T-helper 2 cell (primary cell): Measurements from ENCODE around the gene BRD4.

ENCODE experiments used
- DNase-seq, 5 experiments: peaks; one replicate each; pipeline versions ENCODE4 v3.0.0 to v3.0.0-alpha.2; 2012 to 2022

BRD4 gene

GRCh38 chr19:15288146-15288963 lies 44.0 kb downstream of the BRD4 start:
- peak in 1 of 5 experiments; percentile 24 for DNase-seq

DNA sequence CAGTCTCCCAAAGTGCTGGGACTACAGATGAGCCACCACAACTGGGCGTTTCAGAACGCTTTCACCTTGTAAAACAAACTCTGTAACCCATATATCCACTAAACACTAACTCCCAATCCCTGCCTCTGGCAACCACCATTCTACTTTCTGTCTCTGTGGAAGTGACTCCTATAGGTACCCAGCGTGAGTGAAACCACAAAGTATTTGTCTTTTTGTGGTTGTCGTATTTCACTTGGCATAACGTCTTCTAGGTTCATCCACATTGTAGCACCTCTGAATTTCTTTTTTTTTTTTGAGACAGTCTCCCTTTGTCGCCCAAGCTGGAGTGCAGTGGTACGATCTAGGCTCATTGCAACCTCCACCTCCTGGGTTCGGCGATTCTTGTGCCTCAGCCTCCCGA lies 44.8 kb downstream of the BRD4 start:
- peak in 1 of 5 experiments; percentile 55 for DNase-seq

DNA sequence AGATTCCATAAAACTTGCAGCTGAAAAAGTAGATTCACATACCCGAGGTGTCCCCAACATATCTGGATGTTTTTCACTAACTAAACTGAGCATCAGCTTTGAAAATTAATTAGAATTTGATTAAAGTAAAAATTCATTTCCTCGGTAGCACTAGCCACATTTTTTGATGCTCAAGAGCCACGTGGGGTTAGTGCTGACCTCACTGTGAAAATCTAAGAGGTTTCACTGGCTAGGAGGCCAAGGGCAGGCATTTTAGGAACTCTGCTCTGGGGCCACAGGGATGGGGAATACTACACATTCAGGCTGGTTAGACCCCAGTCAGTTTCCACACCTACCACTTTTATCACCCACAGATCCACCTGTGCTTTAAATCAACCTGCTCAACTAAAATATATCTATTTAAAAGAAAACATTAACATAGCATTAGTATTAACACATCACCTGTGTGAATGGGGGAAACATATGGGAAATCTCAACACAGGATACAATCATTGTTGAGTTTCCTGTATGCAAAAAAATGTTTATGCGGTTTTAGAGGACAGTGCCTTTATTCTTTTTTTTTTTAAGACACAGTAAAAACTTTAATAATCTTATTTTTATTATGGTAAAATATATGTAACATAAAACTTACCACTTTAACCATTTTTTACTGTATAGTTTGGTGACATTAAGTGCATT lies 45.5 kb downstream of the BRD4 start:
- DNase-seq: no peak

DNA sequence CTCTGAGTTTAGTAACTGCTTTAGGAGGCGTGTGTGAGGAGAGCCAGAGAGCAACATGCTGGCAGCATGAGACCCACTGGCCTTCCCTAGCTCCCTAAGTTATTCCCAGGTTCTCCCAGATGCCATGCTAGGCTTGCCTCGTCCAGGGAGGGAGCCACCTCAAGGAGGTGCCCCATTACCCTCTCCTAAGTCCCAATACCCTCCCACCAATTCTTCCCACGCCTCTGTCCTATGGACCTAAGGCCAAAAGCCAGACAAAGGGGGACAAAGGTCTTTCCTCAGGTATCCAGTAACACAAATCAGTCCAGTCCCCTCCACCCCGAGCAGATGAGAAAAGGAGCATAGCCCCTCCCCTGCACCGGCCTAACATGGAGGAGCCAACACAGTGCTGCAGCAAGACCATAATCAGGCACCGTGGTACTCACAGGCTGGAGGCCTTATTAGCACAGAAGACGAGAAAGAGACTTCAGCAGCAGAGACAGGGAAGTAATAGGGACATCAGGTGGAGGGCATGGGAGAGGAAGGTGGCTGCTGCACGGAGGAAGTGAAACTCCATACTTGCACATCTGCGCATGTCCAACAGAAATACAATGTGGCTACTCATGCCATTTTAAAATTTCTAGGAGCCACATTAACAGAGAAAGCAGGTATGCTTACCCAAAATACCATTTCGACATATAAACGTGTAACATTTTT lies 46.3 kb downstream of the BRD4 start:
- DNase-seq: no peak

GRCh38 chr19:15284896-15285295 lies 47.4 kb downstream of the BRD4 start:
- no peak for DNase-seq

DNA sequence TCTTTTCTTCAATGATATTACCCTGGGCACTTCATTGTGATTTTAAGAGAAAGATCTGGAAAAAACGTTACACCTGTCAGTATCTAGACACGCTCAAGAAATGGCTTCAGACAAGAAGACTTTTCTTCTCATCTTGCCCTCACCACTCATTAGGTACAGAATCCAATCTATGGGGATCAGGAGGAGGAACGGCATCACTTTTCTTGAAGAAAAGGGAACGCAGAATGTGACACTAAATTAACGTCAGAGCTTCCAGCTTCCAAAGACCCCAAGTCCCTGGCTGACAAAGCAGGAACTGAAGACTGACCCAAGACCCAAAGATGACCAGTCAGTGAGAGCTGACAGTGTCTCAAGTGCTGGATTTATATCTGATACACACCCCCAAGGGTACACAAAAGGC lies 48.2 kb downstream of the BRD4 start:
- no peak for DNase-seq

- peak in 1 of 5 experiments; percentile 25 for DNase-seq
These were observed 49.0 kb downstream of the BRD4 start for GRCh38 chr19:15283141-15283883.

- no peak for DNase-seq
These were observed 50.0 kb downstream of the BRD4 start for GRCh38 chr19:15282311-15282705.

DNA sequence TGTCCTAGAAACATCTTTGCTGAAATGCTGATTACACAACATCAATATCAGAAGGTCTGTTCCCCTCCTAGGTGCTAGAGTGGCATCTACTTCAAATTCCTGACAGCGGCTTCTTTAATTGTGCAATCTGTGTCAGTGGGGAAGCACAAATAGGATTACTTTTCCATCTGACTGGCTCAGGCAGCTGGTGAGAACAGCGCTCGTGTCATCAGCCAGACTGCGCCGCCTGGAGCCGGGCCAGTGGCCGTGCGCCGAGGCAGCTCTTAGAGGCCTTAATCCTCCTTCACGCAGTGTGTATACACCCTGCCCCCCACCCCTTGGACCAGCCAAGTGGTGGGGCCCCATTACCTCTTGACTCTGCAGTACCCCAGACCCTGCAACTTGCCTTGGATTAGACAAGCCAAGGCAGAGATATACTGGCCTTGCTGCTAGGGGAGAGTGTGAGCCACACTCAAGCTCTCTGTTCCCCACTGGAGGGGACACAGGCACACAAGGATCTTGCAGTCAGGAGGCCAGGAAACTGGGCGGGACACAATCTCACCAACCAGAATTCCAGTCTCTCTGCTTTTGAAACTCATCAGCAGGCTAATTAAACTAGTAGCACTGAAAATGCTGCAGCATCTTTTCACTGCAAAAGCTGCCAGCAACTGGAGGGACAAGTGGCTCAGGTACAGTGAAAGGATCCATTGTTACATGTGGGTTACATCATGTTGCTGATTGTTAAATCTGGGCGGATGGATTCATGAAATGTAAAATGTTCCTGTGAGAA lies 51.2 kb downstream of the BRD4 start:
- no peak for DNase-seq

DNA sequence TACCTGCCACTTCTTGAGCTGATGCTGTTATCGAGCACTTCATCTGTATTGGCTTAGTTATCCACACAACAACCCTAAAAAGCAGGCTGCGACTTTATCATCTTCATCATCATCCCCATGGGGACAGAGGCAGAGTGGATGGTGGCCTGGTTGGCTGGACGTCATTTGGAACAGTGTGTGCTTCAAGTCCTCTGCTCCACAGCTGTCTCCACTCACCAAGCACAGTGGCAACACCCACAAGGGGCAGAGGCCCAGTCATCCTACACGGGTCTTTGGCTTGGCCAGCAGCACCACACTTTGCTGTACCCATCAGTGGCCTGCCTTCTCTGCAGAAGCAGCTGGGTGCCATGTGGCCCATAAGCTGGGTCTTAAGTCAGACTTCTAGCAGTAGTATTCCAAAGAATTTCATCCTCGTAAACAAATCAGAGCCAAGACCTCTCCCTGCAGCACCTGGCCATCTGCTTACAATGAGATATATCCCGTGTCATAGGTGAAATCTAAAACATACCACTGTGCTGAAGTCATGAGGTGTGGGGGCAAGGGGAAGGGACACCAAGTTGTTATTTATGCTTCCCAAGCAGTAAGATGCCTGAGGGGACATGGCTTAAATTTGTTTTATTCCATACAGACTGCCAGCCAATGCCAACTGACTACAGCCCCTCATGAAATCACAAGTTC lies 52.2 kb downstream of the BRD4 start:
- DNase-seq: no peak

DNA sequence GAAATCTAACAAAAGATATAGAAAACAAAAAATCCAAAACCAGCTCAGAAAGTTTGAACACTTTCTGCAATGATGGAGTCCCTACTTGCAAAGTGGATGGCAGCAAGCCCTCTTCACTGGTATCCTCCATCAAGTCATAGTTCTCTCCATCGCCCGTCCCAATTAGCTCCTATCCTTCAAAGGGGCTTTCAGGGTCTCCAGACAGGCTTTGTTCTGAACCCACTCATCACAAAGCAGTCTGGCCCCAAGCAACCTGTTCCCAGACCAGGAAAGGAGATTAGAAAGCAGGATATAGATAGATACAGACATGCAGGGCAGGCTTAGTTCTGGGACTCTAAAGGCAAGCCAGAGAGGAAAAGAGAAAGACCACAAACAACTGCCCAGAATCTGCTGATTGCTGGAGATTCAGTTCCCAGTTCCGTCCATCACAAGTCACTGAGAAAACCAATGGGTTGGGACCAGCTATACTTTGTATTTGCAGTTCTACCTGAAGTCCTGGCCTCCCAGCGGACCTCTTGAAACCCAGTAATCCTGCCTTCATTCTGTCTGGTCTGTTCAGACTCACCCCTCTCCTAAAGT lies 52.9 kb downstream of the BRD4 start:
- DNase-seq: no peak

DNA sequence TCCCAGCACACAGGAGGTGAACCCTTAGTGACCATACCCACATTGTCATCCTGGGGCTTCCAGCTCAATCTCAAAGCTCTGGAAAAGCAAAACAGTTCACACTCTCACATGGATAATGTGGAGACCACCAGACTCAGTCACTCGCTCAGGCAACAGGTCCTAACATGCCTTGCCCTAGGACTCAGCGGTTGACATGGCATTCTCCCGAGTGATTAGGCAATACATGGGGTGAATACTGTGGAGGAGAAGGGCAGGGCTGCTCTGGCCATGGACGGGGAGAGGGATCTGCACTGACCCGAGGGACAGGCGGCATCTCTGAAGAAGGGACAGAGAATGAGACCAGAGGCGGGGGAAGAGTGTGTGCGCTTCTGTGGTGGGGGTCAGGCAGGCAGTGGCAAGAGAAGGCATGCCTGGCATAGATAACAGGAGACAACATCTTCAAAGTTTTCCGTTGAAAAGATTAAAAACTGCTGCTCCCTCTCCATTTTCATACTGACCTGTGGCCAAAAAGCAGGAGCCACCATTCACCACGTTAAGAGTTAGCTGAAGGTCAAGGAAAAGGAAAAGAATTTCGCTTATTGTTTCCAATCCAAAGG lies 55.6 kb downstream of the BRD4 start:
- no peak for DNase-seq

DNA sequence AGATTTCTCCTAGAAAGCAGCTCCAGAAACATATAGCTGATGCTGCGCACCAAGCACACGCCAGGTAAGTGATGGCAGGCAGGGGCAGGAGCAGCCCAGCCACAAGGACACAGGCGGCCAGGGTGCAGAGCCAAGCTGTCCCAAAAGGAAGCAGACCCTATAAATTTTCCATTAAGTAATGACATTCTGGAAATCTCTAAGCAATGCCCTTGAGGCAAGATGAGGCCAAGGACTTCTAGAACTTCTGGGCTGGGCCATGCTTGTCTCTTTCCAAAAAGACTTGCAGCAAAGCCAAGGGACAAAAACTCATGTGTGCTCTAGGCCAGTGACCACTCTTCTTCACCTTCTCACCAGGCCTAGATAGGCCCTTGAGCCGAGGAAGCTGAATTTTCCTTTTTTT lies 57.9 kb downstream of the BRD4 start:
- no peak for DNase-seq

DNA sequence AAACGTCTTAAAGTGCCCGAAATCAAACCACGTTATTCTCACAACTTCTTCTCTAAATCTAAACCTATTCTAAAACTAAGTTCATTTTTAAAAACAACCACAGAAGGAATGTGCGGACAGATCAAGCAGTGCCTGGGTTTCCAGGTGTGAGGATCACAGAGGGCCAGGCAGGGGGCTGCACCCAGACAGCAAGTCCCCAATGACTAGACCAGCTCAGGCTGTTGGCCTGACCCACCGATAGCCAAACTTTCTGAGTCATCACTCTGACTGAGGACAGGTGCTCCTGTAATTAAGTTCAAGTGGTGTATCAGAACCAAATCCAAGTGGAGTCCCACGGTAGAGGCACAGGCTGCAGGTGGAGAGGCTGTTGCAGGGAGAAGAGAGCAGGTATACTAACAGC lies 62.5 kb downstream of the BRD4 start:
- no peak for DNase-seq

DNA sequence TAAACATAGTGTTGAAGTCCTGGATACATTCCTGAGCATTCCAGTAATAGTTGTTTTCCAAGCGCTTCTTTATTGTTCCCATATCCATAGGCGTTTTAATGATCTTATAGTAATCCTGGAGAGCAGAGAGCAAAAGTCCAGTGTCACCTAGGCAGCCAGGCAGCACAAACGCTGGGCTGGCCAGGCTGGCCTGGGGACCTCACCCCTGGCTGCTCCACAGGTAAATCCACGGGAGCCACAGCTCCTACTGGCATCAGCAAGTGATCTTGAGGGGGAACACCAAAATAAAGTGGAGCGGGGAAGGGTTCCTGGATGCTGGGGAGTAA lies 63.4 kb downstream of the BRD4 start:
- no peak for DNase-seq

- no peak for DNase-seq
These were observed 64.0 kb downstream of the BRD4 start for GRCh38 chr19:15268192-15268927.

DNA sequence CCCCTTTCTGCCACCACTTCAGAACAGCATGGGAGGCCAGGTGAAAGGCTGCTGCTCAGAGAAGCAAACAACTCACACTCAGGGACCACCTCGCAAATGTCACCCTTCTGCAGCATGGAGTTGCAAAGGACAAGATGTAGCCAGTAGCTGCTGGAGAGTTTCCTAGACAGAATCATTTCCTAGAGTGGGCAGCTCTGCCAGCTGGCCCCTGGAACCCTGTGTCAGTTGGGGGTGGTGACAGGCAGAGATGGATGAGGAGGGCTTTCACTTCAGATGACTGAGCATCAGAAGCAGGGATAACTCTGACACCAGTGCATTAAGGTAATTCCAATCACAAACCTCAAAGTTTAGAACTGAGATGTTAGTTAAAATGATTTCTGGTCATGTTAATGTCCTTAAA lies 65.7 kb downstream of the BRD4 start:
- DNase-seq: no peak

DNA sequence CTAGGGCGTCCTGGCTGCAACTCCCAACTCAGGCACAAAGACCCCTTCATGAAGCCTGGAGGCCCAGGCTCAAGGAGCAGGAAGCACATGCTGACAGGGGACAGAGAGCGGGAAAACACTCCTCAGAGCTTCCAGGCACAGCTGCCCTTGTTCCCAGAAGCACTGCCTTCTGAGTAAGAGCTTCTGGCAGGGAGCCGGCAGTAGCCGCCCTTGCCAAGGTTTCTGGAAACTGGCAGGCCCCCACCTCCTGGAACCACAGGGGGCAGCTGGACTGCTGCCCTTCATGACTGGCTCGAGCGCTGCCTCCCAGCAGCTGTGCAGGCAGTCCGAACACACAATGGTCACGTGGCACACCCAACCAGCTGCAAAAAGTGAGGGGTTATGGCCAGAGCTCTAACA lies 66.5 kb downstream of the BRD4 start:
- no peak for DNase-seq

GRCh38 chr19:15265214-15265849 lies 67.0 kb downstream of the BRD4 start:
- DNase-seq: no peak

- no peak for DNase-seq
These were observed 67.5 kb downstream of the BRD4 start for GRCh38 chr19:15264933-15265206.
